GM19463 (cell line): ENCODE data around the gene HTR2C.

Experiments used
- ATAC-seq: cut with Tn5 transposase; IDR thresholded peaks from one replicate; pipeline ENCODE4 v1.9.1; 2021; ENCODE audit warnings: mild to moderate bottlenecking, moderate library complexity; ENCODE audit not compliant: unreplicated experiment

The HTR2C gene

DNA sequence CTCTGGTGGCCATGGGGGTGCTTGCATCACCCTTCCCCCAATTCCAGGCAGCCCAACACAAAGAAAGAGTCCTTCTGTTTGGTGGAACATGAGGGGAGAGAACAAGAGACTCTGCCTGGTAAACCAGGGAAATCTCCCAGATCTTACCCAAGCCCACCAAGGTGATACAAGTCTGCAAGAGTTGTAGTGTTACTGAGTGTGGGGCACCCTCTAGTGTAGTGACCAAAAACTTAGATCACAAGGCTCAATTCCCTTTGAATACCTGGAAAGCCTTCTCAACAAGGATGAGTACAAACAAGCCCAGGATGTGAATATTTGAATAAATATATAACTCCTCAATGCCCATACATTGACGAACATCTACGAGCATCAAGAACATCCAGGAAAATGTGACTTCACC, 368.8 kb downstream of the HTR2C start:
- ATAC-seq, result no peak
